Stimulated activated CD4-positive, alpha-beta T cell treated with anti-CD3 and anti-CD28 coated beads, TNF-alpha, amount 100 ng/mL, for 4 hours (primary cell): ENCODE measurements around the gene ILDR2.

Source experiments
- DNase-seq, 3 experiments: peaks; one replicate each; pipeline ENCODE4 v3.0.0-alpha.2; 2020; ENCODE audit warnings: low read depth in 3 of 3

ILDR2 gene

GRCh38 chr1:166924823-166925541 lies 50.4 kb downstream of the ILDR2 start:
- DNase-seq, result no peak

GRCh38 chr1:166920561-166921475 lies 54.5 kb downstream of the ILDR2 start:
- no peak for DNase-seq

GRCh38 chr1:166918956-166919316 lies 56.4 kb downstream of the ILDR2 start:
- no peak for DNase-seq

DNA sequence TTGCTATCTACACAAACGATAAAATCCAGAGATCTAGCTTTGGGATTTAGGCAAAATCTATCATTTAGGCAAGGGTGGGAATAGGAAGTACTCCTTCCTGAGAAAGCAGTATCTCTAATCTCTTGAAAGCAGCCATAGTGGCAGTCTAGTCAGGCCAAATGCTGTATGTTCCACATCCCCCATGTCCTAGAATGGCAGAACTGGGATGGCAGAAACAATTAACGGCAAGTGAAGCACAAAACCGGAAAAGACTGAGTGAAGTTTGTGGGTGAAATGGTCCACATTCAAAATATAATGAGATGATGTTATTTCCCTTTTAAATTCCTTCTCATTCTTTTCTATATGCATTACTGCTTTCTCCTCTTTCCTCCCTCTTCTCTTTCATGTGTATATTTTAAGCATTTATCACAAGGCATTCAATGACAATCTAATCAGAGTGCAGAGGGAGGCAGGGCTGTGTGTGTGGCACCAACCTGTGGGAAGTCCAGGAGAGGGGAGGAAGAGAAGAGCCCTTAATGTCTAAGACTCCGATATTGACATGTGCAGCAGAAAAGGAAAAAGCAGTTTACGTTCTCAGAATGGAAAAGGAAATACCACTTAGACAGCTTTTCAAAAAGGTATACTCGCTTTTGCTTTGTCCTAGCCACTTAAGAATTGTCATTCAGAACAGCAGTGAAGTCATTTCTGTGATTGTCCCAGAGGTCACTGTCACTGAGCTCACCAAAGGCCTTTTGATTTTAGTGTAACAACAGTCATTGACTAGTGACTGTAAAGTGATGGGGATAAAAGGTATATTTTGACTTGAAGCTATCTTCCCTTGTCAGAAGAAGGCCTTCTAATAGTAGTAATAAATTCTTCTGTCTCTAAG lies 57.0 kb downstream of the ILDR2 start:
- DNase-seq, result no peak

- DNase-seq, result no peak
These were observed 59.4 kb downstream of the ILDR2 start for GRCh38 chr1:166915941-166916340.

DNA sequence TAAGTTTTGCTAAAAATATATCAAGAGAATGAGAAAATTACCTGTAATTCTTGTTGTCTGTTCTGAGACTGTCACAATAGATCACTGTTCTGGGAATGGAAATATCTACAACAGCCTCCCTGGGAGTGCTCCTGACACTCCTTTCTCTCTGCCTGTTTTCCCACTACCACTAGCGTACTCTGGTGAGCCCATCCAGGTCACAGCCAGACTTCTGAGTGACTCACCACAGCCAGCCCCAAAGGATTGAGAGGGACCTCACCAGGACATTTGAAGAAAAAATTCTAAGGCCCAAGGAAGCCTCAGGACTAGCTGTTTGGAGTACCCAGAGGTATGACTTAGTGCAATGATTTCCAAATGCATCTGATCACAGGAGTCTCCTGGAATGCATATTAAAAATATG lies 60.3 kb downstream of the ILDR2 start:
- no peak for DNase-seq

GRCh38 chr1:166914111-166914510 lies 61.2 kb downstream of the ILDR2 start:
- DNase-seq, result no peak

DNA sequence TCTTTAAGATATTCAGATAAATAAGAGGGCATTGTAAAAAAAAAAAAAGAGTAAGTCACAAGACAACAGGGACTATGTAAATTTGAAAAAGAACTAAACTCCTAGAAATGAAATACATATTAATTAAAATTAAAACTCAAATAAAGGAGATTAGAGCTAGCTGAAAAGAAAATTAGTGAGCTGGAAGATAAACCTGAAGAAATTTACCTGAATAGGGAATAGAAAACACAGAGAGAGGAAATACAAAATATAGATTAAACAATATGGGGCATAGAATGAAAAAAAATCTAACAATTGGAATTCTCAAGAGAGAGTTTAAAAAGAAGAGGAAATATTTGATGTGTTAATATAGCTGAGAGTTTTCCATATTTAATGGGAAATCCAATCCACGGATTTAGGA lies 63.7 kb downstream of the ILDR2 start:
- no peak for DNase-seq

GRCh38 chr1:166910396-166910994 lies 64.8 kb downstream of the ILDR2 start:
- DNase-seq, result peak; percentile 25 to 68 (median 50)

DNA sequence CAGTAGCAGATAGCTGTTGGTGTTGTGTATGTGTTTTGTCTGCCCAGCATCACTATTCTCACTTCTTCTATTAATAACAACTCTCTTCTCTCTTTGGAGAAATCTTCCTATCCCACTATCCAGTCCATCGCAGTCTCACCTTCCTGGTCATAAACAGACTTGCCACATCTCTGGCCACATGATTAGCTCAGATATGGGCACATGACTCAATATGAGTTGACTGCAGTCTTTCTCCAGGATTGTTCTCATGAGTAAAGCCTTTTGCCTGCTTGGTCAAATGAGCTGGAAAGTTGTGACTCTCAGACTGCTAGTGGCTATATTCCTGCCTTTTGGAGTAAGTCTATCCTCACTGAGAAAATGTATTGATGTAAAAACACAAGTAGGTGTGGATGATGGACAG lies 66.4 kb downstream of the ILDR2 start:
- no peak for DNase-seq

DNA sequence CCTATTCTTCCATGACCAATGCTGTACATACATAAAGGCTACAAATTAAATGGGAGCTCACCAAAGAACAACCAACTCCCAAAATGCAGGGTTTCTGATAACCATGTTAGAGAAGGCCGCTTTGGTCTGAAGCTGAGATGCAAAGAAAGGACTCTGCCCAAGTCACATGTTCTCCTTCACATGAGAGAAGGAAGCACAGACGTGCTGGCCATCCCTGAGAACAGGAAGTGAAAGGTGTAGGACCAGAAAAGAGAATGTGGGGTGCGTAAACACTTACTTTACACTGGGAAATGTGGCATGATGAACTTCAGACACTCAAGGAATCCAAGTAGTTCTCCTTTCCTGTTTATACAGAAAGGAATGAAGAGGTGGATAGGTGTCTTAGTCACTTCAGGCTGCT lies 67.6 kb downstream of the ILDR2 start:
- no peak for DNase-seq

- DNase-seq, result no peak
These were observed 68.3 kb downstream of the ILDR2 start for GRCh38 chr1:166907051-166907450.

GRCh38 chr1:166906647-166907046 lies 68.7 kb downstream of the ILDR2 start:
- DNase-seq, result no peak

GRCh38 chr1:166905900-166906299 lies 69.4 kb downstream of the ILDR2 start:
- DNase-seq, result no peak

- DNase-seq, result no peak
These were observed 70.2 kb downstream of the ILDR2 start for GRCh38 chr1:166905136-166905535.

DNA sequence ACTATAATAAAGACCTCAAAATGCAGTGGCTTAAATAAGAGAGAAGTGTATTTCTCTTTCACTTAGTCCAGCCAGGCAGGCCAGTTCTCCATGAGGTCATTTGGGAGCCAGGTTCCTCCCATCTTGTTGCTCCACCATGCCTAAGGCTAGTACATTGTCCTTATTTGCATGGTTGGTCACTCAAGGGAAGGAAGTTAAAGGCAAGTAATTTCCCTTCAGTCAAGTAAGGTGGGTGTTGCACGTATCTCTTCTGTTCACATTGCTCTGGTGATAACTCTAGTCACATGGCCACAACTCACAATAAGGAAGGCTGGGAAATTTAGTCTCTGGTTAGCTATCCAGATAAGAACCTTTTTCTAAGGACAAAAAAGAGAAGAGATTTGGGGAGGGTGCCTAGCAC lies 72.1 kb downstream of the ILDR2 start:
- no peak for DNase-seq

GRCh38 chr1:166902279-166902678 lies 73.1 kb downstream of the ILDR2 start:
- DNase-seq, result no peak

DNA sequence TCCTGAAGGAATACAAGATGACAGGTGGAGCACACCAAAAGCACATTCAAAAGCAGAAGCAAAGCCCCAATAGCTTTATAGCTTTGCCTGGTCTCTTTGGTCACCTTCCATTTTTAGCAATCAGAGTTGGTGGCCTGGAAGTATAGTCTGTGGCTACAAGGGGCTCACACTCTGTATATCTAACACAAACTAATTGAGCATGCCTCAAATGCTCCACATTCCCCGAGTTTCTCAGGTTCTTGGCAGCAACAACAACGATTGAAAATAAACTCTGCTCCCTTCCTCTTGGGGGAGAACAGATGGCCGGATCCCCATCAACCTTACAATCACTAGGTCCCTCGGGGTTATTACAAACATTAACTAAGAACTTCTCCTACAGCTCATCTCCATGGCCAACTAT lies 74.4 kb downstream of the ILDR2 start:
- DNase-seq, result no peak

GRCh38 chr1:166899769-166900168 lies 75.6 kb downstream of the ILDR2 start:
- no peak for DNase-seq

GRCh38 chr1:166895766-166896165 lies 79.6 kb downstream of the ILDR2 start:
- DNase-seq, result no peak

DNA sequence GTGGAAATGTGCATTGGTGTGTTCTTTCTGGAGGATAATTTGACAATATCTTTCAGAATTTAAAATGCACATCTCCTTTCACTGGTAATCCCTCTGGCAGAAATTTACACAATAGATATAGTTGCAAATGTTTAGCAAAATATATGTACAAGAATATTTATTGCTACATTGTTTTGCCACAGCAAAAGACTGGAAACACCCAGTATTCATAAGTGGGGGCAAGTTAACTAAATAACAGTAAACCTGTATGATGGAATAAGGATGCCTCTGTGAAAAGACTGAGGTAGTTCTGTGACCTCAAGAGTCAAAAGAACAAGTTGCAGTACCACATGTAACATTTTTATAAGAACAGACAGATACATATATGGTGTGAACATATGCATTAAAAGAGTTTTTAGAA lies 85.6 kb downstream of the ILDR2 start:
- DNase-seq, result no peak
